LNCAP (cell line): ENCODE data around the gene DNAH9.
A peak's percentile ranks its signal among the peaks of the same experiment; 100 is the strongest.

Experiments used
- TF ChIP-seq, protein P1 (sequence below): fragments of 450-650 bp; IDR thresholded peaks from 2 replicates; pipeline ENCODE4 v1.5.1; 2017; ENCODE audit warnings: mild to moderate bottlenecking

DNAH9 gene

DNA sequence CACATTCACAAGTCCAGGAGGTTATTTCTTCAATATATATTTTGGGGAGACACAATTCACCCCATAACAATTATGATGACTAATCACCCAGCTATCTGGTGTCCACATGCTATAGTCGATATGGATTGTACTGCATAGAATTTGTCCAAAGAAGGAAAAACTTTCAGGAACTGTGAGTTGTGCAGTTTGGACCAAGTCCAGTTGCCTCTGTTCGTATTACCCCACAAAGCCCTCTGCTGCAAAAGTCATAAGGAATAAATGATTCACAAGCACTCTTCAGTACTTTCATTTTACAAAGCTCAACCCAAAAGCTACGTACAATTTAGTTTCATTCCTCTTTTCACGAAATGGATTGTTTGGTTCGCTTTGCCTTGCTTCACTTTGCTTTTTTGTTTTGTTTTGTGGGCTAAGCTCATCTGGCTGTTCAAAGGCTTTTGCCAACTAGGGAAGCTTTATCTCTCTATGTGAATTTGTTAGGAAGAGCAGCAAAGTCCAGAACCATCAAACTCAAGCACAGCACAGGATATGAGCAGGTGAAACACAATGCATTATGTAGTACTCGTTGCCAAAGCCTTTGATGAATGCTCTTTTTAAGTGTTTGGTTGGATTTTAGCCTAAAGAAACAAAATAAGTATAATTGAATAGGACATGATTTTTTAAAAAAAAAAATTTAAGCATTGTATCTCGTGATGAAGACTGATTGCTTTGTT, 300.4 kb downstream of the DNAH9 start:
- TF ChIP-seq, protein P1, sequence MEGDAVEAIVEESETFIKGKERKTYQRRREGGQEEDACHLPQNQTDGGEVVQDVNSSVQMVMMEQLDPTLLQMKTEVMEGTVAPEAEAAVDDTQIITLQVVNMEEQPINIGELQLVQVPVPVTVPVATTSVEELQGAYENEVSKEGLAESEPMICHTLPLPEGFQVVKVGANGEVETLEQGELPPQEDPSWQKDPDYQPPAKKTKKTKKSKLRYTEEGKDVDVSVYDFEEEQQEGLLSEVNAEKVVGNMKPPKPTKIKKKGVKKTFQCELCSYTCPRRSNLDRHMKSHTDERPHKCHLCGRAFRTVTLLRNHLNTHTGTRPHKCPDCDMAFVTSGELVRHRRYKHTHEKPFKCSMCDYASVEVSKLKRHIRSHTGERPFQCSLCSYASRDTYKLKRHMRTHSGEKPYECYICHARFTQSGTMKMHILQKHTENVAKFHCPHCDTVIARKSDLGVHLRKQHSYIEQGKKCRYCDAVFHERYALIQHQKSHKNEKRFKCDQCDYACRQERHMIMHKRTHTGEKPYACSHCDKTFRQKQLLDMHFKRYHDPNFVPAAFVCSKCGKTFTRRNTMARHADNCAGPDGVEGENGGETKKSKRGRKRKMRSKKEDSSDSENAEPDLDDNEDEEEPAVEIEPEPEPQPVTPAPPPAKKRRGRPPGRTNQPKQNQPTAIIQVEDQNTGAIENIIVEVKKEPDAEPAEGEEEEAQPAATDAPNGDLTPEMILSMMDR = no peak

DNA sequence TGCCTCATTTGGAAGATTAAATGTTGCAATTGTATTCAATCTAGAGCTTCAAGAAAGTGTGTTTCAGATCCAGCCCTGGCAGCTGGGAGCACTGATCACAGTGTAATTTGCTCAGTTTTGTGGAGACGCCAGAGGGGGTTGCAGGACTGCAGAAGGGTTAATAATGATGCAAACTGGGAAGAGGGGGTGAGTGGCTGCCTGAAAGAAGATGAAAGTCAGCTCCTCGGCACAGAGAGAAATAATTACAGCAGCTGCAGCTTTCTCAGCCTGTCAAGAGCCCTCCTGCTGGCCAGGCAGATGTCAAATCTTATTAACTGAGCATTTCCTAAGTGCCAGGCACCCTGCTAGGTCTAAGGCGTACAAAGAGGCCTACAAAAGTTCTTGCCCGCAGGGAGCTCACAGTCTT, 301.3 kb downstream of the DNAH9 start:
- TF ChIP-seq, protein P1 = no peak

GRCh38 chr17:11900041-11900476, 301.8 kb downstream of the DNAH9 start:
- TF ChIP-seq, protein P1 = no peak

DNA sequence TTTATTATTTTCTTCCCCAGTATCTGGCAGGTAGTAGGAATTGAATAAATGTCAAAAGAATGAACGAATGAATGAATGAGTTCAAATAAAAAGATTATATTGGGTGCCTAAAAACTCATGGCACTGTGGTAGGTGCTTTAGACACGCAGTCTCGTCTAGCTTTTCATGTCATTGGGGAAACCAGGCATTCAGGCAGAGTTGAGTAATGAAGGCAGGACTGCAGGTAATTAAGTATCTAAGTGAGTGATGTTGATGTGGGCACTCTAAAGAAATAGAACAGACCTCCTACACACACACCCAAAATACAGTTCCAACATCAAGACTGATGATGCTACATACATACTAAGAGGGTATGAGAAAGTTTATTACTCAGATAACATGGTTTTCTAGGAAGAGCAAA, 302.4 kb downstream of the DNAH9 start:
- TF ChIP-seq, protein P1 = no peak

DNA sequence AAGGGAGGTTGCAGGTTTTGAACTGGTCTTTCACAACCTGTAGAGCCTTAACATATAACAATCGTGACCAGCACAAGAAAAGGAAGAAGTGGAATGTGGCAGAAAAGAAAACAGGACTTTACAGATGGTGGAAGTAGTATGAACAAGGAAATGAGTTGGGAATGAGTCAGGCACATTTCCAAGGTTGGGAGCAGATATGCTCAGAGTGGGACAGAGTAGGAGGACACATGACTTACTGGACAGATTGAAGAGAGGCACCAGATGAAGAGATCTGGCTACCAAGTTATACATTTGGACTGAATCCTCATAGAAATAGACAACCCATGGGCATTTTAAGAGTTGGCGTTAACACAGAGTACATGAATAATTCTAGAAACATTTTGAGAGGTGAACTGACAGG, 303.7 kb downstream of the DNAH9 start:
- TF ChIP-seq, protein P1 = no peak

GRCh38 chr17:11908711-11909146, 310.5 kb downstream of the DNAH9 start:
- TF ChIP-seq, protein P1 = no peak

GRCh38 chr17:11909348-11909747, 311.1 kb downstream of the DNAH9 start:
- TF ChIP-seq, protein P1 = peak; percentile 21; the same call in 1 of the 2 replicates

DNA sequence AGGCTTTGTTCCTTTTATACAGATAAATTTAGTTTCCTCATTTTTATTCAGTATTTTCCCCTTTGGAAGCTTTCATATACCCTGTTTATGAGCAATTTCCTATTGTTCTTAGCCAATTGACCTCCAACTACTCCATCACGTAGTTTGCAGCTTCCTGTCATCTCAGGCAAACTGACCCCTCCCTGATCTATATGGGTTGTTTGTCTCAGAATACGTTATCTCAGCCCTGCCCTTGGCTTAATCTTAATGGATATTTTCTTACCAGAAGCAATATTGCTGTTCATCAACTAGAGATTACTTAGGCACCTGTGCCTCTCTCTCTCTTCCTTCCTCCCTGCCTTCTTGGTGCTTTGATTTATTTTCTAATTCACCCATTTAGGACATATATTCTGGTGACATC, 317.8 kb downstream of the DNAH9 start:
- TF ChIP-seq, protein P1 = no peak
